ENCODE measurements around the gene KIF13A. TPM values are rescaled to one million over a fixed set of nuclear protein-coding genes. Genes with fewer than 3 reads are reported as not detected.

Gene KIF13A
- total and polyA plus RNA-seq, 10 of the 15 experiments (the other 5 are each of a cell fraction or from before 2014, with no cell fraction given), result 0.02 to 0.26 (median 0.13) TPM; not detected in 2

- TF ChIP-seq CBX3 (IDR thresholded peaks at IDR 0.05; ENCODE audit: borderline replicate concordance, low read depth) (no peak), ELK1 (IDR thresholded peaks at IDR 0.05; ENCODE audit: low read depth, low read length) (no peak)
- TF ChIP-seq, protein P1, sequence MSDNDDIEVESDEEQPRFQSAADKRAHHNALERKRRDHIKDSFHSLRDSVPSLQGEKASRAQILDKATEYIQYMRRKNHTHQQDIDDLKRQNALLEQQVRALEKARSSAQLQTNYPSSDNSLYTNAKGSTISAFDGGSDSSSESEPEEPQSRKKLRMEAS (IDR thresholded peaks at IDR 0.05; ENCODE audit: low read depth, low read length), result no peak
Observed at GRCh38 chr6:18031189-18031588, 43.8 kb upstream of the KIF13A start (continued).

DNA sequence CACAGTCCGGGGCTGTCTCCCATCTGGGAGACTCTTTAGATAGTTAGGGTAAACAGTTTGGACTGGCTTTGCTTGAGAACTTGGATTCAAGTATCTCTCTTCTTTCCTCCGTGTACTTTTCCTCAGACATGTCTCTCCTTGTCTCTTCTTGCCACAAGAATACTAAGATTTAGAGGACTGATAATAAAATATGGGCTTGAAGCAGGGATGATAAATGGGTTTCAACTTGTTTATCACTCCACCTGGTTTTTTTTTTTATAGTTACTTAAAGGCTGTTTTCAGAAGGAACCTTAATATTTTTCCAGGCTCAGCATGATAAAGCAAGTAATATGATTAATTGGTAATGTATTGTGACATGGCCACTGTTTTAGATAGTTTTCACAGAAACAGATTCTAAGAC is 40.9 kb upstream of the KIF13A start:
- Histone ChIP-seq H3K4me1 (ENCODE audit: control insufficient read depth, insufficient read depth, low read length) (no peaks in the 10 kb centered on the region), H3K27ac (ENCODE audit: control insufficient read depth, insufficient read depth) (no peak overlapping the region), H3K4me3 (no peak overlapping the region), H4K20me1 (ENCODE audit: control insufficient read depth, insufficient read depth) (no peaks in the 10 kb centered on the region), H3K9me3 (replicated peaks; ENCODE audit: control insufficient read depth, insufficient read depth, low read length) (no peaks in the 10 kb centered on the region), H2AFZ (ENCODE audit: control insufficient read depth, low read depth, low read length) (no peak overlapping the region), H3K9ac (ENCODE audit: control insufficient read depth, insufficient read depth, low read length) (no peak overlapping the region), H3K4me2 (ENCODE audit: control insufficient read depth, insufficient read depth) (no peak overlapping the region), H3K36me3 (ENCODE audit: control insufficient read depth in 2 of 2, insufficient read depth in 2 of 2, low read length in 1 of 2) (no peaks in the 10 kb centered on the region), H3K79me2 (ENCODE audit: control insufficient read depth, insufficient read depth, low read length) (no peaks in the 10 kb centered on the region), H3K27me3 (replicated peaks in 1 of 2; ENCODE audit: control insufficient read depth in 2 of 2, insufficient read depth in 2 of 2, low read length in 1 of 2) (no peaks in the 10 kb centered on the region)
- ChIA-PET POLR2A (no interaction called here), RAD21 (ENCODE audit: unreplicated experiment) (no interaction called here), CTCF (no interaction called here), SMC1A (ENCODE audit: uncharacterized antibody, unreplicated experiment) (no interaction called here)
- in situ Hi-C loops (cut with MboI), result no loop called here
- no peak for FAIRE-seq
- no peak for DNase-seq (ENCODE audit: low read depth, low spot score)
- TF ChIP-seq HDAC2 (IDR thresholded peaks at IDR 0.05), result no peak
- TF ChIP-seq, protein P2, sequence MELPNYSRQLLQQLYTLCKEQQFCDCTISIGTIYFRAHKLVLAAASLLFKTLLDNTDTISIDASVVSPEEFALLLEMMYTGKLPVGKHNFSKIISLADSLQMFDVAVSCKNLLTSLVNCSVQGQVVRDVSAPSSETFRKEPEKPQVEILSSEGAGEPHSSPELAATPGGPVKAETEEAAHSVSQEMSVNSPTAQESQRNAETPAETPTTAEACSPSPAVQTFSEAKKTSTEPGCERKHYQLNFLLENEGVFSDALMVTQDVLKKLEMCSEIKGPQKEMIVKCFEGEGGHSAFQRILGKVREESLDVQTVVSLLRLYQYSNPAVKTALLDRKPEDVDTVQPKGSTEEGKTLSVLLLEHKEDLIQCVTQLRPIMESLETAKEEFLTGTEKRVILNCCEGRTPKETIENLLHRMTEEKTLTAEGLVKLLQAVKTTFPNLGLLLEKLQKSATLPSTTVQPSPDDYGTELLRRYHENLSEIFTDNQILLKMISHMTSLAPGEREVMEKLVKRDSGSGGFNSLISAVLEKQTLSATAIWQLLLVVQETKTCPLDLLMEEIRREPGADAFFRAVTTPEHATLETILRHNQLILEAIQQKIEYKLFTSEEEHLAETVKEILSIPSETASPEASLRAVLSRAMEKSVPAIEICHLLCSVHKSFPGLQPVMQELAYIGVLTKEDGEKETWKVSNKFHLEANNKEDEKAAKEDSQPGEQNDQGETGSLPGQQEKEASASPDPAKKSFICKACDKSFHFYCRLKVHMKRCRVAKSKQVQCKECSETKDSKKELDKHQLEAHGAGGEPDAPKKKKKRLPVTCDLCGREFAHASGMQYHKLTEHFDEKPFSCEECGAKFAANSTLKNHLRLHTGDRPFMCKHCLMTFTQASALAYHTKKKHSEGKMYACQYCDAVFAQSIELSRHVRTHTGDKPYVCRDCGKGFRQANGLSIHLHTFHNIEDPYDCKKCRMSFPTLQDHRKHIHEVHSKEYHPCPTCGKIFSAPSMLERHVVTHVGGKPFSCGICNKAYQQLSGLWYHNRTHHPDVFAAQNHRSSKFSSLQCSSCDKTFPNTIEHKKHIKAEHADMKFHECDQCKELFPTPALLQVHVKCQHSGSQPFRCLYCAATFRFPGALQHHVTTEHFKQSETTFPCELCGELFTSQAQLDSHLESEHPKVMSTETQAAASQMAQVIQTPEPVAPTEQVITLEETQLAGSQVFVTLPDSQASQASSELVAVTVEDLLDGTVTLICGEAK (IDR thresholded peaks at IDR 0.05; ENCODE audit: borderline replicate concordance), result no peak
- TF ChIP-seq NR2C2 (IDR thresholded peaks at IDR 0.05; ENCODE audit: borderline replicate concordance, control insufficient read depth, insufficient read length, low read depth), result no peak
- no peak for TF ChIP-seq PAX8 (IDR thresholded peaks at IDR 0.05)
- TF ChIP-seq KLF5 (IDR thresholded peaks at IDR 0.05; ENCODE audit: partially characterized antibody), result no peak
- BruUV-seq (replicated peaks), result no TSS peak
- no peak for ATAC-seq
- 26% methylated on average over 2 of the region's 2 CpGs for WGBS (ENCODE audit: insufficient coverage, insufficient replicate concordance, low lambda C conversion rate, missing lambda C conversion rate)
- intact Hi-C loops (cut with micrococcal nuclease; ENCODE audit: unreplicated experiment), result no loop called here

All from GM12878 (cell line).